Activated T-cell treated with anti-CD3 and anti-CD28 coated beads for 48 hours (primary cell): ENCODE results near the gene ESRRG.

ENCODE experiments used
- DNase-seq: peaks from one replicate; pipeline ENCODE4 v3.0.0-alpha.2; 2020; ENCODE audit warnings: low read depth

The ESRRG gene

DNA sequence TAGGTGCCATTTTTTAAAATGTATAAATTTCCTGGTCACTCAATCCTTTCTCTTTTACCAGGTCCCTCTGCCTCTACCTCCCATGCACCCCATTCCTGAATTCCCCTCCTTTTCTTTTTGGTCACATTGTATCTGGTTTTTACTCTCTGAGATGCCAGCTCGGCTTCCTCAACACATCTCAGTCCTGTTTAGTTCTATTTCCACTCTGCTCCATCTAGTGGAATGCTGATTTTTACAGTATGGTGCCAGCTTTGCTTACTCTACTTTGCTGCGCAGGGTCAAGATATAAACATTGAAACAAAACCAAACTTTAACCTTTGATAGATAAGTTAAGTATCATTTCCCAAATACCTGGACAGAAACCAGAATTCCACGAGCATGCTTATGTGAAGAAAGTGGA is 96.0 kb downstream of the ESRRG start:
- no peak for DNase-seq

DNA sequence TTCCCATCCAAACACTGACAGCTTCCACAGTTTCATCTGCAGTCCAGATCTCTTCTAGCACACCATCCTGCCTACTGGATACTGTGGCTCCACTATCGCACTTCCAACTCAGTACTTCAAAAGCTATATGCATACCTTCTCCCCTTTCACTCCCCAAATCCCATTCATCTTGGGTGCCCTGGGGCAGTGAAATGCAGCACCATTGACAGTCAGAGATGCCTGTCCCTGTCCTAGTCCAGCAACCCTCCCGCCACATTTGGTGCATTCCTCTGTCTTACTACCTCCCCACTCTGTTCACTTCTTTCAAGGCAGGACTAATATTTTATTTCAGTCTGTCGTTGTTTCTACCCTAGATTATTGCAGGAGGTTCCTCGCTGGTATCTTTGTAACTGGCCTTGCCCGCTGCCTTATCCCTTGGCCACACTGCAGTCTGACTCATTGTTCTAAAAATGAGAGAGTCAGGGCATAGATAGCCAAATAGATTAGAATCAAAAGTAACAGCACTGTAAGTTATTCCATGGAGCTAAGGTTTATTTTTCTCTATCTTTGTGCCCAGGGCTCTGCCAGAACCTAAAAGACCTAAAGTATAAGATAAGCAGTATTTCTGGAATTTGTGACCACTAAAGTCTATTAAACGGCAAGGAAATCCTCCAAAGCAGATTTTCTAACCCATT is 96.7 kb downstream of the ESRRG start:
- DNase-seq: no peak

DNA sequence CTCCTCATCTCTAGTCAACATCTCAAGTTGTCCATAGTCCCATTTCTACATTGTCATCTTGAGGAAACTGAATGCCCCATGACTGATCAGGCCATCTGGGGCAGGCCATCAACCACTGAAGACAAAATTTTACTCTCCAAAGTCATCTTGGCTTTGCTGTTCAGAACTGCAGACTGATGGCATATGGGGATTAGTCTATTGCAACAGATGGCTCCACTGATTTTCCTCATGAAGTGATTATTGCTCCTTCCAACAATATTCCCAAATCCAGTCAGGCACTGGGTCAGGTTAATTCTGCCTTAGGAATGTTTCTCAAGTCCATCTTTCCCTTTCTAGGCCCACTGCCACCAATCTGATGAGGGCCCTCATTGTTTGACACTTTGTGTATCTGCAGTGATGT is 101.7 kb downstream of the ESRRG start:
- no peak for DNase-seq

DNA sequence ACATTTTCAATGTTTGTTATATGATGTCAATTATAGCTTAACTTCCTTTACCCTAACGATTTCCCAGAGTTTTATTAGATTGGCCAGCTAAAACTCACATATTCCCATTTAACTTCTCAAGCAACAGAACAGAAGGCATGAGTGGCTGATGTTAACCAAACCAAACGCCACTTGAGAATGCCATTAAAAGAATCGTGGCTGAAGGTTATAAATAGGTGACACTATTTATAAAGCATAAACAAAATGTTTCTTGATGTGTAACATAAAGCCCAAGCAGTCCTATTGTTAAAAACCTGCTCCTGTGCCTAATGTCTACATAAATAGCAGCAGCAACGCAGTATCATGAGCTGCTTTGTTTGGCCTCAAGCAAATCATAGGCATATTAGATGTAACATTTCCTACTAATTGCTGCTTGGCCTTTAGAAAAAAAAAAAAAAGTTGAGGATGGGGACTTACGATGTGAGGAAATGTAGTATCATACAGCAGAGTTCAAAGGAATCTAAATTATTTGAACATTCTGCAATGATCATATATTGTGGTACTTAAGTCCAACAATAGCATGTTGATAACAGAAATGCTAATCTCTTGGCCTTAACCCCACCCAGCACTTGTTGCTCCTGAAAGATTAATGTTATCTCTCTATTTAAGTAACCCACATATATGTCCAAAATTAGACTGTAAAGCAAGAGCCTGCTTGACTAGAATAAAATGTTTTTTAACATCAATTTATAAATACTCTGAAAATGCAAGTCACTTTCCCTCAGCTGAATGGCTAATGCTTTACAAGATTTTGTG is 106.0 kb downstream of the ESRRG start:
- DNase-seq: no peak

DNA sequence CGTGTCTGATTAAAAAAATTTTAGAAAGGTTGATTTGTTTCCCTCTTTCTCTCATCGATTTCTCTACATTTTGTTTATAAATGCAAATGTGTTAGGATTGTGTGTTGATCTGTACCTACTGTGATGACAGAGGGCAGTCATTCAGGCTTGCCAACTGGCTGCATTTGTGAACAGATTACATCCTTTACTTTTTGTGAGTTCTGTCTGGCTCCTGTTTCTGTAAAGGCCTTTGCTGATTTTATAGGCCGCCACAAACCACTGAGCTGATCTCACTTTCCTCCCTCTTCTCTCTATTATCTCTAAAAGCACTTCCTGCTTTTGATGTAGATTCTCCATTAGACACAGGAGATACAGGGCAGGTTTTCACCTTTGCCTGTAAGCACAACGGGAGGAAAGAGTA is 106.8 kb downstream of the ESRRG start:
- DNase-seq: no peak

DNA sequence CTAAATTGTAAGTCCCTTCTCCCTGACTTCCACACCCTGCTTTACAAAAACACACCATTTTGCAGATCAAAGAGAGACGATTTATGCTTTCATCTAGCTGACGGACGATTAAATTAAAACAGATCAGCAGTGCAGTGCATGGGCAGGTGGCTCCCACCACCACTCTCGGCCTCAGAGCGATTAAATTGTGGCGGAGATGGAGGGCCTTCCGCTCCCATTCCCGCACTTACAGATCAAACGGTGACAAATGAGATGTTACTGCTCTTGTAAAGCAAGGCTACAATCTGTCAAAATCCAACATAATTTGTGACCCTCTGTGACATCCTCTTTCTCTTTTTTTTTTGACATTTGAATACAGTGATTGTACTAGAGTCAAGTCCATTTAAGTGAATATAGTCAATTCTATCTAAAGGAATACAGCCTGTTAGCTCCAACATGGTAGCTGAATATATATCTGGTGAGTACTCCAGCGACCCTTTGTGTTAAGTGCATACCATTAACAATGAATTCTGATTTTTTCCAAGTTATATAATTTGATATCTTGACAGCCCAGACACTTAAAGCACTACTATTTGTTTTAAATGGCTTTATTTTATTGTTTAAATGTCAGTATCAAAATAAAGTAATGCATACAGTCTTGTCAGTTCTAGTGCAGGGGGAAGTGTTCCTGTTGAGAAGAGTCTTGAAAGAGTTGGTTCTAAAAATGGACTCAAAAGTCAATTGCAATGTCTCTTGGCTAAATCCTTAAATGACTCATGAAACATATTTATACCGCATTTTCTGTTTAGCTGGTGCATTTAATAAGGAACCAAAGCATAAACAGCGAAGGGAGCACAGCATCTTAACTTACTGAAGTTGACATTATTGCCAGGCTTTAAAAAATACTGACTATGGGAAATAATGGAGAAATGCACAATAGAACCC is 109.0 kb downstream of the ESRRG start:
- no peak for DNase-seq

DNA sequence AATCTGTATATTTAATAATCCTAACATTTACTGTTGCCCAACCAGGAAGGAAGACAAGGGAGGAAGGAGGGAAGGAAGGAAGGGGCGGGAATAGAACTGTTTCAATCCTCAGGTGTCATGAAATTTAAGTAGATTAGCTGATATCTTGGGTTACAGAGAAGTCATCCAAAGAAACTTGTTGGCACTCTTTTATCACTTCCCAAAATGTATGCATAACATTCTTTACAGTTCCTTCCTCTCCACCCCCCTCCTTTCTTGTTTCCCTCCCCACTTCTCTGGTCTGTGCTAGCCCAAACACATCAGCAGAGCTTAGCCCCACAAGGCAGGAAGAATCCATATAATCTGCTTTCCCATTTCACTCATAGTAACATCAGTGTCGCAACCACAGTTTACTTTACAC is 110.9 kb downstream of the ESRRG start:
- no peak for DNase-seq

DNA sequence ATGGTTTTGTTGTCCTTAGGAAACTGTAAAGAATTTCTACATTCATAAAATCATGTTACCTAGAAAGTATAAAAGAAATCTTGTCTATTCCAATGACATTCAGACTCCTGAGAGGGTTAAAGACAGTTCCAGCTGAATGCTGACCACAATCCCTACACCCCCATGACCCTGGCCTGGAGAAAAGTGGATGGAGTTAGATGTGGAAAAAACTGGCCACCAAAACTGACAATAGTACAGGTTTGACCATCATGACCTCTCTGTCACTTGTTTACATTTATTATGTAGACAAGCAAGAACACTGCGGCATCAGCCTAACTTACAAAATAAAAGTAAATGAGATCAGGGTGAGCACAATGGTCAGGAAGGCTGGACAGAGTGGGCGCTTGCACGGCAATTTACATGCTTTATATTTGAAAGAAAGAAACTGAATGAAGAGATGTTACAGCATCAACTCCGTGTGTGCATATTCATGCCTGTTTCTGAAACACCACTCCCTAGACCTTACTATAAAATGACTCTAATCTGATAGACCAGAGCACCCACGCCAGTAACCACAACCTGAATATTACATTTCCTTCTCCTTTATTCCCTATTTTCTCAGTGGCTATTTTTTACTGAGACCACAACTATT is 116.0 kb downstream of the ESRRG start:
- DNase-seq: no peak

DNA sequence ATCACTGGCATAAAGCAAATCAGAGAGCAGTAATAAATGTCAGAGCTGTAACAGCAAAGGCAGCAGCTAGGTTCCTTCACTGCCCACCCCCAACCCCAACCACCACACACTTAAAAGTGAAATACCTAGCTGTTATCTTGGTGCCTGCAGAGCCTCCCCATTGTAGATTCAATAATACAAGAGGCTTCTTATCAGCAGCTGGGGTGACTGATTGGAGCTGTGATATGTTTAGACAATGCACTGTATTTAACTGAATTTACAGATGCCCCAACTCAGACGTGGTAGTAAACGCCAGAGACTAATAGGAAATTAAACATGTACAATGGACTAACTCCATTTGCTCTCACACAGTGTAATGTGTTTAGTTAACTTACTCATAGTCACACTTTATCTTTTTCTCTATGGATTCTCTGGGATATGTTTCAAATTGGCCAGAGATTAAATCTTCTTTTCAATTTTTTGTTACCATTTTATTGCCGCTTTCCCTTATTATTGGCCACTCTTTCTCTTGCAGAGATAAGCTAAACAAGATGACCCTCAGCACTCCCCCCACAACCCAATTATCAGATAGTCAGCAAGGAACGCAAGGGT is 117.1 kb downstream of the ESRRG start:
- no peak for DNase-seq

DNA sequence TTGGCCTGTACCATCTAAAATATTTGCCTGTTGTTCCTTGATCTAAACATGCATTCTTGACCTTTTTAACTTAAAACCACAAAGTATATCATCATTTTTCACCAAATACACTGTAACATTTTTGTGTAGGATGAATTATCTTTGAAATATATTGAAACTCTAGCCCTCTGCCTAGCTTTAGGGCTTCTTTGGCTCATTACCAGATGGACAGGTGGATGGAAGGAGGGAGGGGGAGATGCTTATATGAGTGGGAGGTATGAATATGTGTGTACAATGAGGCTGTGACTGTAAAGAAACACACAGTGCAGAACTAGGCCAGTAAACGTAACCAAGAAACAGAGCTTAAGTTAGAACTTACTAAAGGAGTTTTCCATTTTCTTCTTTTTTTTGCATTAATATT is 118.5 kb downstream of the ESRRG start:
- no peak for DNase-seq

DNA sequence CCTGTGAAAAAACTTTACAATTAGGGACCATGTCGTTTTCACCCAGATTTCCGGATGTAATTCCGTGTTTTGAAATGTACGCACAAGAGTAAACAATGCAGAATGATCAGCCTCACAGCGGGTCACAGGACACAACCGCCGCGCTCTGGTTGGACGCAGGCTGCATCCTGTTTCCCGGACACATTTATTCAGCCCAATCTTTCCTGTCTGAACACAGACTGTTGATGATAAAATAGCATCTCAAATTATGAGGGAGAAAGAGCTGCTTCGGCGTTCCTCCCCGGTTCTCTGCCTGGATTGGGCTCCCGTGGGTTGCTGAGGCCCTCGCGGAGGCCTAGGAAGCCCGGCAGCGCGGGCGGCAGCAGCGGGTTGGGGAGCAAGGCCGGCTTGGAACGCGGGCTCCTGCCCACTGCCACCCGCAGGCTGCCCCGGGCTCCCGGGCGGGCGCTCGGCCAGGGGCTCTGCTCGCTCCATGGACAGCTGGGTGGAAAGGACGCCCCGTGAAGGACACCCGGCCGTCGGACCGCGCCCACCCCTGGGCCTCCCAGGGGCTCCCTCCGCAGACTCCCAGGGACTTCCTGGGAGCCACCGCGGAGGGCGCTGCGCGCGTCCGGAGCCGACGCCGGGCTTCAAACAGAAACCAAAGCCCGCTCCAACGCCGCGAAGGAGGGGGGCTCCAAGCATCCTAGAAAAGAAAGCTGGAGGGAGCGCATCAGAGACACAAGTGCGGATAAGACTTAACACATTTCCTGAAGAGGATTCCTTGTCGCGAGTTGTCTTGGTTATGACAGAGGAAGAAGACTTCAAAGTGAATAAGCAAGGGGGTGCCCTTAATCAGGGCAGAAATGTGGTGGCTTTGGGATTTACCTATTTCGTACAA is 122.3 kb downstream of the ESRRG start:
- DNase-seq: no peak

DNA sequence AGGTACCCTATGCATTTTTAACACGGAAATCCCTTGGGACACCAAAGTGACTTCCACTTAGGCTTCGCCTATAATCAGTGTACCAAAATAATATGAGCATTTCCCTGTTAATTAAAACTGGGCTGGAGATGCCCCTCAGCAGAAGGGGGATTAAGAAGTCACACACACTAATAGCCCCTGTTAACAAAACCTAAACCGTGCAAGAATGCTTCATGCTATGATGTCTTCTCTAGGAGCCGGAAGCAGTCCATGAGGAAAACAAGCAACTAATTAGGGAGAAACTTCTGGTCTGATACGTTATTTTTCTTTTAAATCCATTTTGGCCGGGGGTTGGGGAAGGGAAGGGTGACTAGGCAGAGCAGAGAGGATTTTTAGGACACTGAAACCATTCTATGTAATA is 123.4 kb downstream of the ESRRG start:
- no peak for DNase-seq

DNA sequence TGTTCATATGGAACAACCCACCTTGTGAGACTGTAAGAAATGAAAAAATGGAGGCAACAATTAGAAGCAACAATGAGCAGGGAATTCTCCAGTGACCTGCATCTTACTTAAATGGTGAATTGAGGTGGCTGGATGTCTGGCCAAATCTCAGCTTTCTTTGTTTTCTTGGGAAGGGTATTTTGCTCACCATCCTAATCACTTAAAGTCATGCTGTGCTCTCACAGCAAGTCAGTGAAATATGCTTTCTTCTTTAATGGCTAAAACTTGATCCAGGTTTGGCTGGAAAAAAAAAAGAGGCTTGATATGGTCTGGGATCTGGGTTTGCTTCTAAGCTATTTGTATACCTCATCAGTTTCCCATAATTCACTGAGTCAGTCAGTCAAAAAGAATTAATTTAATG is 124.8 kb downstream of the ESRRG start:
- no peak for DNase-seq

DNA sequence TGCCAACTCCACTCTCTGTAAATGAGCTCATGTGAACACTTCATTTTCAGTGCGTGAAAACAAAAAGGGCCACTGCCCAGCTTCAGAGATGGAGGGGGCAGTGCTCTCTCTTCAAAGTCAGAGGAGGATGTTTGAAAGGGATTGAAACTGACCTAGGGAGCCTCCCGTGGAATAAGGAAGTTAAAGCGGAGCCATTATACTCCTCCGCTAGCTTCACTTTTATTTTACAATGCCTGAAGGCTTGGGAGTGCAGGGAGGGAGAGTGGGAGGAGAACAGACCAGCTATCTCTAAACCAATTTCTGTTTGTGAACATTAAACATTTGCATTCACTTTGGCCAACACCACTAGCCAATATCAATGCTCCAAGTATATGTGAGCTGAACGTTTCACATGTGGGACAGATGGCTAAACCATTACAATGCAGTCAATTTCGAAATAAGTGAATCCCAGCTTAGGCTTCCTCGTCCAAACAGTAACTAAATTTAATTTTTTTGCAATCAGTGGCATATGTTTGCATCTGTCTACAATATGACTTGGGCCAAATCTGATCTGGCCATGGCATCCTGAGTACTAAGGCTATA is 126.9 kb downstream of the ESRRG start:
- no peak for DNase-seq

DNA sequence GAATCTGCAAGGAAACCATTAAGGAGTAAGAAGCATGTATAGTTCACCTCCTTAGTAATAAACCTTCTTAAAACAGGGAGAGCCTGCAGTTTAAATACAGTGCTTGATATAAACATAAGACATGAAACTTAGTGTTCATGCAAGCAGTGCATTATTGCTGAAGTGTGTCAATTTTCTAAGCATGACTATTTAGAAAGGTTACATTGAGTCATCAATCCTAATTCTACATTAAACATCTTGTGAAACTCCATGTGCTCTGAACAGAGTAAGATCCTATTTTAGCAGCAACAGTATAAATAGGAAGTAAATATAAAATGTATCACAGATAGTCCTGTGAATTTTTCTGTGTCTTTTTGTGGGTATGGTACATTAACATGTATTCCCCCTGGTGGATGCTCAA is 135.5 kb downstream of the ESRRG start:
- DNase-seq: no peak

DNA sequence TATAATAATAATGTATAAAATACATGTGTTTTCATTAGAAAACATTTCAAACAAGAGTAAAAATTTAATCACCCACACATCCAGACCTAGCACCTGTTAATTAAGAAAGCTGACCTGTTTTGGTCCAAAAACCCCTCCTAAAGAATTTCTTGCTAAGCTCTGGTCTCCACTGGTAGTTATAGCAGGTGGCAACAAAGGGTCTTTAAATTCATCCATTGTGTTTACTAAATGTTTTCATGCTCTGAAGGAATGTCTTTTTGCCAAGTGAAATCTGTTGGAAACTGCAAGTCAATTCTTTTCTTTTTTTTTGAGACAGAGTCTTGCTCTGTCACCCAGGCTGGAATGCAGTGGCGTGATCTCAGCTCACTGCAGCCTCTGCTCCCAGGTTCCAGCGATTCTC is 141.1 kb downstream of the ESRRG start:
- DNase-seq: no peak

DNA sequence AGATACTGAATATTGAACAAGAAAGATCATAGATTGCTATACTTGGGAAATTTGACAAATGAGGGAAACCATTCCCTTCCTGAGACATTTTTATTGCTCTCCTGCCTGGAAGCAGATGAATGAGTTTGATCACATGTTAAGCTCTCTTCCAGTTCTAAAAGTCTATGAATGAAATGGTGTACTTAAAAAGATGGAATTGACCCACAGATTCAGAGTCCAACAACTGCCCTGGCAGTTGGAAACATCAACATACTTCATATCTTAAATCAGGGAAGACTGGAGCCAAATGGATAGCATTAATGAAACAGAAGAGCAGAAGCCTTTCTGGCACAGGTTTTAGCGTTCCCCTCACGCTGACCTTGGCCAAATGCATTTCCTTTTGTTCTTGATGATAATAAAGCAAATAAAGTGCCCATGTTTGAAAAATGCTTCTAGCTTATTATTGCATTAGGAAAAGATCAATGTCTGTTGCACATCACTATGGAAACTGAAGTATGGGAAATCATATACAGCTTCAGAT is 142.6 kb downstream of the ESRRG start:
- DNase-seq: no peak

DNA sequence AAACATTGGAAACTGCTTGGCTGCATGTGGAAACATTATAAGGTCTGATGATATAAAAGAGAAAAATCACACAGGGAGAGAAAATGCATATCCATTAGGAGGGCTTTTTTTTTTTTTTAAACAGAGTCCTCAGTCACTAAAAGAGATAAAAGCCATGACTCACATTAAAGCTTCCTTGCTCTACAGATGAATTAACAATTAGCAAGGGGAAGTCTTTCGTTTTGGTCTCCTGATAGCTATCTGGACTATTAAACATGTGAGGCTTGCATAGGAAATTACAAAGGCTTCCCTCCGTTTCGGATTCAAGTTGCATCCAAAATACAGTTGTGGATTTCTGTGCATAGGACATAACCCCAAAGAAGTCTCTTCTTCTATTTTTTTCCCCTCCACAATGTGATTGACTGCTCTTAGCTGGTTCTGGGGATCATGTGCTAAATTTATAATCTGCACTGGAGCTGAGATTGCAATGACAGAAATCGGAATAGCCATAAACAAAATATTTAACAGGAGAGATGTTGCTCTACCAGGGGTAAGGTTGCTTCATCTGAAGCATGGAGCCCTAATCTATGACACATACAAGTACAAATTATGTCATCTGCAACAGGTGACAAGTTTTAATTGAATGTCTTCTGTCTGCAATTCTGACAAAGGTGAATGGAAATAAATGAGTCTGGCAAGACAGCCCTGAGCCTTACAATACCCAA is 146.8 kb downstream of the ESRRG start:
- DNase-seq: no peak

DNA sequence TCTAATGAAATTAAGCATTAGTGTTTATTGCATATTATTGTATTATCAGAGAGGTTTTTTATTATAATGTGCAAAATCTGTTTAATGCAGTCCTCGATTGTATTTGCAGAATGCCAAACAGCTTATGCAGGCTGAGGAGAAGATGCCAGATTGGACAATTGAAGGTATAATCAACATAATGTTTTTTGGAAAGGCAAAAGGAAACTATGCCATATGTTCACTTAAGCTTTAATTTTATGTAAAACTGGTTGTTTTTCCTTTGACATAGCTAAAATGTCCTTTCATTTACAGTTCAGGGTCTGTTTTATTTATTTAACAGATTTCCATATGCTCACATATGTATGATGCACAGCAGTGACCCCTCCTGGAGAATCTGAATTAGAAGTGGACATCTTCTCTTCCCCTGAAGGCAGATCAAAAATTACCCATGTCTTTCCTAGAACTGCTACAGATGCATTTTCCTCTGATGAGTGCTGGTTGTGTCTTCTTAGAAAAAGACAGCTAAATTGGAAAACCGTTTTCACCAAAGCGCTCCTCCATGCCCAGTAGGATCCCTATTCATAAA is 156.5 kb downstream of the ESRRG start:
- no peak for DNase-seq
